ENCODE data around the gene GOLM1. TPM values are rescaled to one million over a fixed set of nuclear protein-coding genes. Genes with fewer than 3 reads are reported as not detected.

GOLM1 gene
- total RNA-seq, 1 experiment from 2014 or later = 75.1 TPM

DNA sequence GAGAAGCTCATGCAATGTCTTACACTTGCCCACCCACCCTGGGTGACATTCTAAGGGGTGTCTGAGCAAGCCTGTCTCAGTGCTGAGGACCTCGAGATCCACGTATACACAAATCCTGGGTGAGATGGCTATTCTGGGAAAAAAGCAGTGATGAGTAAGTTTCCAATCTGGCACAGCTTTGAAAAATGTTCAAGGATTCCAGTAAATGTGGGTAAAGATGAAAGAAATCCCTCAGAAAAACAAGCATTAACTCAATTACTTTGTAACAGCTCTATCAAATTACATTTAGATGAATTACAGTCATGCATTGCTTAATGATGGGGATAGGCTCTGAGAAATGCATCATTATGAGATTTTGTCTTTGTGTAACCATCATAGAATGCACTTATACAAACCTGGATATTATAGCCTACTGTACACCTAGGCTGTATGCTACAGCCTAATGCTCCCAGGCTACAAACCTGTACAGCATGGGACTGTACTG is 26.9 kb downstream of the GOLM1 start:
- H3K27me3 Mint-ChIP-seq (ENCODE audit: low read depth) = no peaks in the 10 kb centered on the region
- peaks cover 21% of the 10 kb centered on the region for H3K36me3 Mint-ChIP-seq
- DNase-seq (ENCODE audit: low spot score) = no peak
- H3K27ac Mint-ChIP-seq = peak overlapping the region; percentile 29; the same call in 1 of the 2 replicates
- CTCF ChIA-PET = interaction anchor here (0.7 kb wide), 1 partner anchor 28 kb away, joined by 3 read pairs; no protein-coding TSS in a partner anchor
- POLR2A ChIA-PET = no interaction called here
- no peaks in the 10 kb centered on the region for H3K4me1 Mint-ChIP-seq
- no peaks in the 10 kb centered on the region for H3K9me3 Mint-ChIP-seq
- ATAC-seq = no peak
- TF ChIP-seq ZBTB43 (CRISPR knock-in tag; IDR thresholded peaks at IDR 0.05) (no peak), NR1H2 (CRISPR knock-in tag; IDR thresholded peaks at IDR 0.05) (no peak), CBFB (CRISPR knock-in tag; IDR thresholded peaks at IDR 0.05; ENCODE audit: low read depth) (no peak), ESRRA (CRISPR knock-in tag; IDR thresholded peaks at IDR 0.05; ENCODE audit: borderline replicate concordance) (no peak), ZNF423 (CRISPR knock-in tag; IDR thresholded peaks at IDR 0.05) (no peak), ZNF281 (CRISPR knock-in tag; IDR thresholded peaks at IDR 0.05) (no peak), AR (CRISPR knock-in tag; IDR thresholded peaks at IDR 0.05) (no peak), ZNF532 (CRISPR knock-in tag; IDR thresholded peaks at IDR 0.05; ENCODE audit: borderline replicate concordance) (no peak), PRRX2 (CRISPR knock-in tag; IDR thresholded peaks at IDR 0.05) (no peak), SMAD3 (CRISPR knock-in tag; IDR thresholded peaks at IDR 0.05; ENCODE audit: borderline replicate concordance) (no peak), NFATC4 (CRISPR knock-in tag; IDR thresholded peaks at IDR 0.05) (no peak)
- TF ChIP-seq, protein P1, sequence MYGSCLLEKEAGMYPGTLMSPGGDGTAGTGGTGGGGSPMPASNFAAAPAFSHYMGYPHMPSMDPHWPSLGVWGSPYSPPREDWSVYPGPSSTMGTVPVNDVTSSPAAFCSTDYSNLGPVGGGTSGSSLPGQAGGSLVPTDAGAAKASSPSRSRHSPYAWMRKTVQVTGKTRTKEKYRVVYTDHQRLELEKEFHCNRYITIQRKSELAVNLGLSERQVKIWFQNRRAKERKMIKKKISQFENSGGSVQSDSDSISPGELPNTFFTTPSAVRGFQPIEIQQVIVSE (CRISPR knock-in tag; IDR thresholded peaks at IDR 0.05; ENCODE audit: borderline replicate concordance) = no peak
- no peak overlapping the region for H3K4me3 Mint-ChIP-seq
